DND-41 (cell line): ENCODE measurements around the gene AP4M1.
A peak's percentile ranks its signal among the peaks of the same experiment; 100 is the strongest.

Source experiments
- ATAC-seq: fragments of 200-7000 bp; cut with Tn5 transposase; 3 replicates; pipeline ENCODE4 v1.9.1; 2021; ENCODE audit warnings: low read depth; ENCODE audit not compliant: insufficient read depth
- DNase-seq: peaks from one replicate; pipeline ENCODE4 v3.0.0-alpha.2; 2020
- H2AFZ ChIP-seq: 2 replicates; pipeline ENCODE4 v1.6.0; 2012; ENCODE audit warnings: low read depth, low read length
- H3K27ac ChIP-seq: 2 replicates; pipeline ENCODE4 v1.5.1; 2012; ENCODE audit warnings: low read length, inconsistent platforms
- H3K27me3 ChIP-seq: fragments of 200-600 bp; sonication (generic); 2 replicates; pipeline ENCODE4 v1.6.0; 2012; ENCODE audit warnings: low read length, mild to moderate bottlenecking, inconsistent platforms; ENCODE audit not compliant: insufficient read depth, poor library complexity
- H3K36me3 ChIP-seq: 2 replicates; pipeline ENCODE4 v1.5.1; 2012; ENCODE audit warnings: low read length, inconsistent platforms; ENCODE audit not compliant: insufficient read depth
- H3K4me1 ChIP-seq: 2 replicates; pipeline ENCODE4 v1.5.1; 2012; ENCODE audit warnings: mild to moderate bottlenecking, low read length; ENCODE audit not compliant: insufficient read depth
- H3K4me2 ChIP-seq: 2 replicates; pipeline ENCODE4 v1.6.0; 2012; ENCODE audit warnings: mild to moderate bottlenecking, moderate library complexity, low read length, inconsistent platforms; ENCODE audit not compliant: insufficient read depth
- H3K4me3 ChIP-seq, 2 experiments: fragments of 200-600 bp in 1 of 2; shearing (Covaris generic) in 1 of 2; 2 replicates each; pipeline ENCODE4 v1.5.1; 2012 to 2016; ENCODE audit warnings: inconsistent platforms in 2 of 2, low read length in 2 of 2, mild to moderate bottlenecking in 2 of 2, low read depth in 1 of 2, moderate library complexity in 1 of 2
- H3K79me2 ChIP-seq: 2 replicates; pipeline ENCODE4 v1.6.0; 2012; ENCODE audit warnings: low read length, inconsistent platforms; ENCODE audit not compliant: insufficient read depth
- H3K9ac ChIP-seq: 2 replicates; pipeline ENCODE4 v1.6.0; 2012; ENCODE audit warnings: low read depth, mild to moderate bottlenecking, inconsistent platforms, low read length, moderate library complexity
- H3K9me3 ChIP-seq: 2 replicates; pipeline ENCODE4 v1.5.1; 2012; ENCODE audit warnings: low read length, moderate library complexity, mild to moderate bottlenecking, inconsistent platforms; ENCODE audit not compliant: insufficient read depth, severe bottlenecking
- H4K20me1 ChIP-seq: 2 replicates; pipeline ENCODE4 v1.6.0; 2012; ENCODE audit warnings: low read length; ENCODE audit not compliant: insufficient read depth
- CTCF ChIP-seq: IDR thresholded peaks from 2 replicates; pipeline ENCODE4 v1.5.1; 2012; ENCODE audit warnings: borderline replicate concordance, low read length, moderate library complexity, mild to moderate bottlenecking; ENCODE audit not compliant: poor library complexity, severe bottlenecking; ENCODE audit errors: extremely low read depth
- EZH2 ChIP-seq: IDR thresholded peaks from 3 replicates; pipeline ENCODE4 v1.6.1; 2012; ENCODE audit warnings: borderline replicate concordance, low read depth, mild to moderate bottlenecking, moderate library complexity, low read length, inconsistent platforms; ENCODE audit not compliant: severe bottlenecking

The AP4M1 gene

GRCh38 chr7:100077205-100077604 lies 24.2 kb upstream of the AP4M1 start:
- TF ChIP-seq EZH2 = no peak
- no peak overlapping the region for H3K27ac ChIP-seq
- H3K79me2 ChIP-seq = peaks cover 71% of the 10 kb centered on the region

GRCh38 chr7:100079024-100079560 lies 22.4 kb upstream of the AP4M1 start:
- Histone ChIP-seq H3K9me3 (no peaks in the 10 kb centered on the region), H3K4me3 (peak overlapping the region in 1 of 2 experiments; percentile 92; a peak in 1 of 4 replicates), H3K4me2 (peak overlapping the region; percentile 79), H3K27ac (no peak overlapping the region), H4K20me1 (peaks cover 21% of the 10 kb centered on the region), H2AFZ (no peak overlapping the region), H3K4me1 (peaks cover 34% of the 10 kb centered on the region), H3K36me3 (peaks cover 64% of the 10 kb centered on the region), H3K79me2 (peaks cover 70% of the 10 kb centered on the region), H3K27me3 (no peaks in the 10 kb centered on the region), H3K9ac (peak overlapping the region; percentile 90; the same call in 1 of the 2 replicates)
- no peak for DNase-seq
- no peak for ATAC-seq
- TF ChIP-seq EZH2 = no peak
- TF ChIP-seq CTCF = no peak

More at GRCh38 chr7:100077205-100077604, 24.2 kb upstream of the AP4M1 start:
- ATAC-seq = no peak
- peaks cover 21% of the 10 kb centered on the region for H4K20me1 ChIP-seq
- no peak overlapping the region for H3K4me2 ChIP-seq
- H2AFZ ChIP-seq = no peak overlapping the region
- no peaks in the 10 kb centered on the region for H3K27me3 ChIP-seq
- H3K9ac ChIP-seq = no peak overlapping the region
- H3K4me3 ChIP-seq = no peak overlapping the region
- peaks cover 83% of the 10 kb centered on the region for H3K36me3 ChIP-seq
- peaks cover 30% of the 10 kb centered on the region for H3K4me1 ChIP-seq
- no peak for DNase-seq
- peaks cover 8% of the 10 kb centered on the region for H3K9me3 ChIP-seq

- Histone ChIP-seq H3K27ac (peak overlapping the region; percentile 87), H3K4me3 (peak overlapping the region; percentile 92), H3K4me1 (peaks cover 34% of the 10 kb centered on the region), H3K9me3 (no peaks in the 10 kb centered on the region), H3K4me2 (peak overlapping the region; percentile 79), H3K27me3 (no peaks in the 10 kb centered on the region), H3K9ac (peak overlapping the region; percentile 90), H3K36me3 (peaks cover 45% of the 10 kb centered on the region), H2AFZ (peak overlapping the region; percentile 81), H3K79me2 (peaks cover 55% of the 10 kb centered on the region), H4K20me1 (peaks cover 21% of the 10 kb centered on the region)
- DNase-seq (peak; percentile 27), ATAC-seq (peak; percentile 3; the same call in 2 of the 3 replicates)
- TF ChIP-seq EZH2 (no peak), CTCF (no peak)
Observed at GRCh38 chr7:100080907-100081534, 20.4 kb upstream of the AP4M1 start.

GRCh38 chr7:100081535-100082102 lies 19.8 kb upstream of the AP4M1 start, which contains the start of gene ZNF3:
ZNF3 (minus strand) TSS chr7:100081723; CDS start chr7:100077357, 4,366 bp downstream.
- Histone ChIP-seq H2AFZ (peak within 1 kb of the TSS; percentile 81), H3K36me3 (peaks cover 39% of the 10 kb centered on the region), H3K4me3 (peak within 1 kb of the TSS; percentile 92), H3K27me3 (no peaks in the 10 kb centered on the region), H3K9ac (peak within 1 kb of the TSS; percentile 90), H3K4me1 (peaks cover 34% of the 10 kb centered on the region), H3K9me3 (no peaks in the 10 kb centered on the region), H4K20me1 (peaks cover 21% of the 10 kb centered on the region), H3K27ac (peak within 1 kb of the TSS; percentile 87), H3K4me2 (peak within 1 kb of the TSS; percentile 79), H3K79me2 (peaks cover 49% of the 10 kb centered on the region)
- peak; percentile 96 for ATAC-seq
- no peak for TF ChIP-seq EZH2
- peak; percentile 95 for TF ChIP-seq CTCF
- DNase-seq = peak; percentile 99
